Measurements from ENCODE around the gene ANXA6. TPM values are rescaled to one million over a fixed set of nuclear protein-coding genes. Genes with fewer than 3 reads are reported as not detected.
A peak's percentile ranks its signal among the peaks of the same experiment; 100 is the strongest.

Gene ANXA6
- total RNA-seq, 2 donors from 2014 or later, result 164 to 165 TPM

DNA sequence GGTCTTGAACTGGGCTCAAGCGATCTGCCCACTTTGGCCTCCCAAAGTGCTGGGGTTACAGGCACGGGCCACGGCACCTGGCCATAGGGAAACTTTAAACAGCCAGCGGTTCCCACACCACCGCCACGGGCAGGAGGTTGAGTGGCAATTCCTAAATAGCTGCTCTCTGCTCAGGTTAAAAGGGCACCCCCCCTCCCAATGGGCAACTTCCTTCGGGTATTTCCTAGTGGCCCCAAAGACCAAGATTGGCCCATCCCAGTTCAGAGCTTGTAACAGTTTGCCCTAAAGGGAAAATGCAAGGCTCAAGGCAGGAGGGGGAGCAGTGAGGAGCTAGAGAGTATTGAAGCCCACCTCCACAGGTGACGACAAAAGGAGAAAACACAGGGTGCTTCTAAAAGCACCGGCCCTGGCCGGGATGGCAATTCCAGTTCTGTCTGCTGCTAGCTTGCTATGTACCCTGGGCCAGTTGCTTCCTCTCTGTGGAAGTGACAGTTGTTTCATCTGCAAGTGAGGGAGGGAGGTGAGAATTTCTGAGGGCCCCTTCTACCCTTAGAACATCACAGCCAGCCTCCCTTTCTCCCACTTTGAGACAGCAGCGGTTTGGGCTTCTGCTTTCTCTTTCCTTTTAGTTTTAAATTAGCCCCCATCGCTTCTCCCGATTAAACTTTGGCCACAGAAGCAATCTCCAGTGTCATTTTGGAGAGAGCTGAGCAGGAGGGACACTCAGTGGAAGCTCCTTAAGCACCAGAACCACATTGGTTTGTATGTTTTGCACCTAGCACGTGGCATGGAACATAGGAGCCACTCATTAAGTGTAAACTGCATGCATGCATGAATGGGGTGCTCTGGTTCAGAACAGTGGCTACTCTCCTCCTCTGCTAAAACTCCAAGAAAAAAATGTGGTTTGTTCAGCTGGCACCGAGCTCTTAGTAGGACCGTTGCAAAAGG lies 59.5 kb downstream of the ANXA6 start:
- Histone ChIP-seq H3K27ac (no peak overlapping the region), H3K4me3 (no peak overlapping the region), H3K9me3 (no peaks in the 10 kb centered on the region), H3K27me3 (no peaks in the 10 kb centered on the region), H3K36me3 (peaks cover 12% of the 10 kb centered on the region), H3K4me1 (peaks cover 0 to 61% of the 10 kb centered on the region in 2 donors)
- TF ChIP-seq, protein P1, sequence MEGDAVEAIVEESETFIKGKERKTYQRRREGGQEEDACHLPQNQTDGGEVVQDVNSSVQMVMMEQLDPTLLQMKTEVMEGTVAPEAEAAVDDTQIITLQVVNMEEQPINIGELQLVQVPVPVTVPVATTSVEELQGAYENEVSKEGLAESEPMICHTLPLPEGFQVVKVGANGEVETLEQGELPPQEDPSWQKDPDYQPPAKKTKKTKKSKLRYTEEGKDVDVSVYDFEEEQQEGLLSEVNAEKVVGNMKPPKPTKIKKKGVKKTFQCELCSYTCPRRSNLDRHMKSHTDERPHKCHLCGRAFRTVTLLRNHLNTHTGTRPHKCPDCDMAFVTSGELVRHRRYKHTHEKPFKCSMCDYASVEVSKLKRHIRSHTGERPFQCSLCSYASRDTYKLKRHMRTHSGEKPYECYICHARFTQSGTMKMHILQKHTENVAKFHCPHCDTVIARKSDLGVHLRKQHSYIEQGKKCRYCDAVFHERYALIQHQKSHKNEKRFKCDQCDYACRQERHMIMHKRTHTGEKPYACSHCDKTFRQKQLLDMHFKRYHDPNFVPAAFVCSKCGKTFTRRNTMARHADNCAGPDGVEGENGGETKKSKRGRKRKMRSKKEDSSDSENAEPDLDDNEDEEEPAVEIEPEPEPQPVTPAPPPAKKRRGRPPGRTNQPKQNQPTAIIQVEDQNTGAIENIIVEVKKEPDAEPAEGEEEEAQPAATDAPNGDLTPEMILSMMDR (IDR thresholded peaks at IDR 0.05), result no peak
- no peak for DNase-seq (ENCODE audit: low spot score)

DNA sequence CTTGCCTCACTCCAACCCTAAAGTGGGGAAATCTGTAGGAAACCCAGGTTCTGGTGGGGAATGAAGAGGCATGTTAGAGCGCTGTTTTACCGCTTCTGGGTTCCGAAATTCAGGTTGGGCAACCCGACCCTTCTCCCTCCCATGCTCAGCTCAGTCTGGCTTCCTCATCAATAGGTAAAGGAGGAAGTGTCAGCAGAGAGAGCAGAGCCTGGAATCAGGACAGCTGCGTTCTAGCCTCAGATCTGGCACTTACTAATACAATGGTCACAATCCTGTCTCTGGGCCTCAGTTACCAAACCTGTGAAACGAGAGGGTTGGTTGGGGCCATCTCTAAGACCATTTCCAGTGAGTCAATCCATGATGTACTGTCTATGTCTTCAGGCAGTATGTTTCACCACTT lies 60.5 kb downstream of the ANXA6 start:
- H3K9me3 ChIP-seq, result no peaks in the 10 kb centered on the region
- no peak for DNase-seq (ENCODE audit: low spot score)
- peaks cover 0 to 65% of the 10 kb centered on the region in 2 donors for H3K4me1 ChIP-seq
- no peak overlapping the region for H3K4me3 ChIP-seq
- H3K27ac ChIP-seq, result no peak overlapping the region
- TF ChIP-seq, protein P1 (IDR thresholded peaks at IDR 0.05), result no peak
- H3K36me3 ChIP-seq, result peaks cover 3% of the 10 kb centered on the region
- no peaks in the 10 kb centered on the region for H3K27me3 ChIP-seq

DNA sequence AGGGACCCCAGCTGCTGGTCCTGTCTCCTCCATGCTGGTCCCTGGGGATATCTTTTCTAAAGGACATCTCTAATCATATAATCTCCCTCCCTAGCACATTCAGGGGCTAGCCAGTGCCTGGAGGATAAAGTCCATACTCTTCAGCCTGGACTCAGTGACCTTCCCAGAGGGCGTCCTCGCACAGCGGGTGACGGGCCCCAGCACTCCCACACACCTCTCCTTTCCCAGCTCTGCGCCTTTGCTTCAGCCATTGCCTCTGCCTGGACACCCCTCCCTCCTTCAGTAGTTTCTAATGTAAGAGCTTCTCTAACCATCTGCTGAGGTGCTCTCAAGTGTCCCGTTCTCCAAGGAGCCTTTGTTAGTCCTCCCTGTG lies 61.6 kb downstream of the ANXA6 start:
- peak overlapping the region; percentile 31 to 64 for H3K27ac ChIP-seq
- DNase-seq (ENCODE audit: low spot score), result no peak
- no peak overlapping the region for H3K4me3 ChIP-seq
- H3K4me1 ChIP-seq, result peaks cover 0 to 55% of the 10 kb centered on the region in 2 donors
- H3K9me3 ChIP-seq, result no peaks in the 10 kb centered on the region
- H3K27me3 ChIP-seq, result no peaks in the 10 kb centered on the region
- TF ChIP-seq, protein P1 (IDR thresholded peaks at IDR 0.05), result no peak
- peaks cover 3% of the 10 kb centered on the region for H3K36me3 ChIP-seq

DNA sequence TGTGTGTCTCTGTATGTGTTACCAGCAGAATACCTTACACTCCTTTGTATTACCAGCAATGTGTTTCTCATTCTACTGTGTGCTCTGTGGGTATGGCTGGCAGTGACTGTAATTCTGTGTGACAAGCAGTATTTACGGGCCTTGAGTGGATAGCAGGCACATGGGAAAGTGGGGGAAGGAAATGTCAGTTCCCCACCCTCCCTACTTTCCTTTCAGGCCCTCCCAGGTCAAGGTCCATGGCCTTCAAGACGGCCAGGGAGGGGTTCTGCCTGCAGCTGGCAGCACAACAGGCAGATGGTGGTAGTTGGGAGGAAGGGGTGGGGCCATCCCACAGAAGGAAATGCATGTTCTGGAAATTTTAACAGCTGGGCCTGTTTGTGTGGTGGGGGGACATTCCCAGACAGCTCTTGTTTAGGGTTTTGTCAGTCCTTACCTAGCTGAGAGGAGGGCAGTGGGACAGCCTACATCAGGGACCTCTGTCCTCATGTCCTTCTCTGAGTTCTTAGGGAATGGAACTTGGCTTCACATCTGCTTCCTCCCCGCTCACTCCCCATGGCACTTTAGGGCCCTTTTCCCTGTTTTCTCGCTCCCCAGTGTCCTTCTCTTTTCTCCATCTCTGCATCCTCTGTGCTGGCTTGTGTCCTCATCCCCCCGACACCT lies 62.1 kb downstream of the ANXA6 start:
- H3K27ac ChIP-seq, result peak overlapping the region; percentile 31 to 64
- TF ChIP-seq, protein P1 (IDR thresholded peaks at IDR 0.05), result no peak
- peaks cover 0 to 49% of the 10 kb centered on the region in 2 donors for H3K4me1 ChIP-seq
- H3K36me3 ChIP-seq, result peaks cover 2% of the 10 kb centered on the region
- no peaks in the 10 kb centered on the region for H3K9me3 ChIP-seq
- H3K27me3 ChIP-seq, result no peaks in the 10 kb centered on the region
- H3K4me3 ChIP-seq, result no peak overlapping the region
- DNase-seq (ENCODE audit: low spot score), result no peak

DNA sequence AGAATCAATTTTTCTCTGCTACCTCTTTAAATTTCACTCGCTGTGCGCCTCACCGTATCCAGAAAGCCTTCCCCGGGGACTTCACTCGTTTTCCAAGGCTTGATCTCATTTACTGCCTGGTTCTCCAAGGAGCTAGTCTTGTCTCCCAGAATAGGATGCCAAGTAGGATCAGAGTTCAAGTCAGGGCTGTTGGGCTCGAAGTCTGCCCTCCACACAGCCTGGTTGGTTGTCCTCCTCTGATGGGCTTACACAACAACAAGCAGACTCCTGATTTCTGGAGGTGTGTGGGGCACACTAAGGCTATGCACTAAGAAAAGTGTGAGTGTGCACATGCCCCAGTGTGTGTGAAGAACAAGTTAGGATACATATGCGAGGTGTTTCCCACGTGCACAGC lies 62.7 kb downstream of the ANXA6 start:
- Histone ChIP-seq H3K9me3 (no peaks in the 10 kb centered on the region), H3K27ac (peak overlapping the region; percentile 53 to 64), H3K27me3 (no peaks in the 10 kb centered on the region), H3K36me3 (no peaks in the 10 kb centered on the region), H3K4me3 (no peak overlapping the region), H3K4me1 (peaks cover 0 to 43% of the 10 kb centered on the region in 2 donors)
- TF ChIP-seq, protein P1 (IDR thresholded peaks at IDR 0.05), result no peak
- no peak for DNase-seq (ENCODE audit: low spot score)

Data from right atrium auricular region (tissue), 2 donors.